Globus pallidus (tissue), 1 donor: Measurements from ENCODE around the gene UNC80.
"Not testable (repeated sequence)": the region's sequence is repeated elsewhere in the genome, so short reads cannot be mapped to it uniquely, and the experiment has no call there.

Source experiments
- DNase-seq: peaks from one replicate; pipeline ENCODE4 v3.0.0-alpha.2; 2015; ENCODE audit warnings: low spot score

Gene UNC80, protein sequence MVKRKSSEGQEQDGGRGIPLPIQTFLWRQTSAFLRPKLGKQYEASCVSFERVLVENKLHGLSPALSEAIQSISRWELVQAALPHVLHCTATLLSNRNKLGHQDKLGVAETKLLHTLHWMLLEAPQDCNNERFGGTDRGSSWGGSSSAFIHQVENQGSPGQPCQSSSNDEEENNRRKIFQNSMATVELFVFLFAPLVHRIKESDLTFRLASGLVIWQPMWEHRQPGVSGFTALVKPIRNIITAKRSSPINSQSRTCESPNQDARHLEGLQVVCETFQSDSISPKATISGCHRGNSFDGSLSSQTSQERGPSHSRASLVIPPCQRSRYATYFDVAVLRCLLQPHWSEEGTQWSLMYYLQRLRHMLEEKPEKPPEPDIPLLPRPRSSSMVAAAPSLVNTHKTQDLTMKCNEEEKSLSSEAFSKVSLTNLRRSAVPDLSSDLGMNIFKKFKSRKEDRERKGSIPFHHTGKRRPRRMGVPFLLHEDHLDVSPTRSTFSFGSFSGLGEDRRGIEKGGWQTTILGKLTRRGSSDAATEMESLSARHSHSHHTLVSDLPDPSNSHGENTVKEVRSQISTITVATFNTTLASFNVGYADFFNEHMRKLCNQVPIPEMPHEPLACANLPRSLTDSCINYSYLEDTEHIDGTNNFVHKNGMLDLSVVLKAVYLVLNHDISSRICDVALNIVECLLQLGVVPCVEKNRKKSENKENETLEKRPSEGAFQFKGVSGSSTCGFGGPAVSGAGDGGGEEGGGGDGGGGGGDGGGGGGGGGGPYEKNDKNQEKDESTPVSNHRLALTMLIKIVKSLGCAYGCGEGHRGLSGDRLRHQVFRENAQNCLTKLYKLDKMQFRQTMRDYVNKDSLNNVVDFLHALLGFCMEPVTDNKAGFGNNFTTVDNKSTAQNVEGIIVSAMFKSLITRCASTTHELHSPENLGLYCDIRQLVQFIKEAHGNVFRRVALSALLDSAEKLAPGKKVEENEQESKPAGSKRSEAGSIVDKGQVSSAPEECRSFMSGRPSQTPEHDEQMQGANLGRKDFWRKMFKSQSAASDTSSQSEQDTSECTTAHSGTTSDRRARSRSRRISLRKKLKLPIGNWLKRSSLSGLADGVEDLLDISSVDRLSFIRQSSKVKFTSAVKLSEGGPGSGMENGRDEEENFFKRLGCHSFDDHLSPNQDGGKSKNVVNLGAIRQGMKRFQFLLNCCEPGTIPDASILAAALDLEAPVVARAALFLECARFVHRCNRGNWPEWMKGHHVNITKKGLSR (N-terminal part only)

GRCh38 chr2:209771474-209772289 is at the start of gene UNC80:
TSS of gene UNC80 (plus strand) at chr2:209771832. CDS start at chr2:209772073, 241 bp downstream.
- peak; percentile 58 for DNase-seq

DNA sequence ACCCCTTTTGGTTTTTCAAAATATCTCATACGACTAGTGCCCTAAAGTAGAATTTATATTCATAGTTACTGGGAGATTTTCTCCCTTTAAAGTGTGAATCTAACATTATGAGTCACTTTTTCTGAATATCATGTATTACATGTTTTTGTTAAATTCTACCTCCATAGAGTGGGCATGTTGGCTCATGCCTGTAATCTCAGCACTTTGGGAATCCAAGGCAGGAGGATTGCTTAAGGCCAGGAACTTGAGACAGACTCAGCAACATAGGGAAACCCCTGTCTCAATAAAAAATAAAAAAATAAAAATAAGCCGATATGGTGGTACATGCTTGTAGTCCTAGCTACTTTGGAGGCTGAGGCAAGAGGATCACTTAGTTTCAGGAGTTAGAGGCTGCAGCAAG is 45.3 kb upstream of the UNC80 start:
- no peak for DNase-seq

DNA sequence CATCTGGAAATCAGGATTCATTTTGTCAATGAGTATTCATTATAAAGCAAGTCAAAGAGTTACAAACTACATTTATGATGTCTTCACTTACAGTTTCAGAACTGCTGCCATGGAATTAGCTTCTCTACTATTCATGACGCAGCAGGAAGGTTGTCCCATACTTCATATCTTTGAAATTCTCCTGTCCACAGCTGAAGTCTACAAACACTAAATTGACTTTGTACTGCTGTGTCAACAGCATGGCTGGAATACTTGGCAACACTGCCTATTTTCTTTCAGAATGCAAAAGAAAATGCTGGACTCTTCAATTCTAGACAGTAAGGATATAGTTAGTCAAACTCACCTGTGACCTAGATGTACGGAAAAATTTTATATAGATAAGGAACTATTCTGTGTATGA is 44.6 kb upstream of the UNC80 start:
- DNase-seq, result no peak

DNA sequence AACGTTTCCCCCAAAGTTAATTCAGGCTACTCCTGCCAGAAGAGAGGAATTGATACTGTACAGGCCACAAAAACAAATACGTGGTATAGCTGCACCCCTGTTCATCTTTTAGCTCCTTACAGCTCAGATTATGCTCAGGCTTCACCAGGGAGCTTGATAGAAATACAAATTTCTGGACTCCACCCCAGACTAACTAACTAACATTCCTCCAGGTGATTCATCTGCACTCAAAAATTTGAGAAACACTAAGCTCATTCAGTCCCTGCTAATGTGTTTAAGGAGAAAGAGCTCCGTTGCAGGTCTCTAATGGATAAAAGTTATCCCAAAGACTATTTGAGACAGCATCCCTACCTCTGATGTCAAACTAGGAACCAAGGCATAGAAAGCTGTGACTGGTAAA is 36.8 kb upstream of the UNC80 start:
- no peak for DNase-seq

GRCh38 chr2:209741953-209742352 is 29.7 kb upstream of the UNC80 start:
- DNase-seq, result no peak

GRCh38 chr2:209753020-209753419 is 18.6 kb upstream of the UNC80 start:
- no peak for DNase-seq

GRCh38 chr2:209757163-209757562 is 14.5 kb upstream of the UNC80 start:
- no peak for DNase-seq

GRCh38 chr2:209761566-209761965 is 10.1 kb upstream of the UNC80 start:
- no peak for DNase-seq

DNA sequence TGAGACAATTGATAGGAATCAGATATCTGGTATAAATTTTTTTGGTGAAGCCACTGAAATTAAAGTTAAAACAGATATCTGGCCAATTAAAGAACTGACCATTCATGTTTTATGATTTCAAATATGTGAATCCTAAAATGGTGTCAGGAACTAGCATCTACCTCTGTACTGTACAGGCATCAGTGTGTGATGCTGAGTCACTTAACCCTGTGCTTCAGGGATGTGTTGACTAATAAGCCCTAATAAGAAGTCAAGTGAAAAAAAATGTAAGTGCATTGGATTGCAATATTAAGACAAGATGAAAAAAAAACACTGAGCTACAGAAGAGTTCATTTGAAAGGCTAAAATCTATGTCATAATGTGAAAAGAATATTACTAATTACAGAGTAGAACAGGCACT is 9.1 kb upstream of the UNC80 start:
- DNase-seq, result no peak

DNA sequence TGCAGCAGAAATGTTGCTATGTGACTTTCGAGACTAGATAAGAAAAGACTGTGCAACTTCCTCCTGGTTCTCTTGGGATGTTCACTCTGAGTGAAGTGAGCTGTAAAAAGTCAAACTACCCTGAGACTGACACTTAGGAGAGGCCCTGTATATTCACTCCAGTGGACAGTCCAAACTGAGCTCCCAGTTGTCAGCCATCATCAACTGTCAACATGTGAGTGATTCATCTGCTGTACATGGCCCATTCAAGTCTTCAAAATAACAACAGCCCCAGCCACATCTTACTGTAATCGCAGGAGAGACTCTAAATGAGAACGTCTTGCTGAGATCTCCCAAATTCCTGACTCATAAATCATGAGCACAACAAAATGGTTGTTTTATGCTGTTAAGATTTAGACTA is 8.5 kb upstream of the UNC80 start:
- DNase-seq, result no peak

DNA sequence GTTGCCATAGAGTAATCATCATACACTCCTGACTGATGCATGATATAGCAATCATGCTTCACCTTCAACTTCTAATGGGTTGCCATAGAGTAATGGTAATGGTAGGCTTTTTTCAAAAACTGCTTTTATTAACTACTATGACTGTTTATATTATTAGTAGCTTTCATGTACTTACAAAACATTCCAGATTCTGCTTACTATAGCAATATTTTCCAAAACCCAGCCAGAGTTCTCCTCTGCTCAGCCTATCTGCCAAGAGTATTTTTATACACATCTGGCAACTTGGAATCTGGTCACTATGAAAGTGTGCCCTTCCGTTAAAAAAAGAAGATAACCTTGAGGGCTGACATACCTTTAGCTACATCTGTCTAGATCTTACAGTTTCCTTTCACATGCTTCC is 5.0 kb upstream of the UNC80 start:
- DNase-seq, result no peak

GRCh38 chr2:209767316-209767715 is 4.3 kb upstream of the UNC80 start:
- no peak for DNase-seq

DNA sequence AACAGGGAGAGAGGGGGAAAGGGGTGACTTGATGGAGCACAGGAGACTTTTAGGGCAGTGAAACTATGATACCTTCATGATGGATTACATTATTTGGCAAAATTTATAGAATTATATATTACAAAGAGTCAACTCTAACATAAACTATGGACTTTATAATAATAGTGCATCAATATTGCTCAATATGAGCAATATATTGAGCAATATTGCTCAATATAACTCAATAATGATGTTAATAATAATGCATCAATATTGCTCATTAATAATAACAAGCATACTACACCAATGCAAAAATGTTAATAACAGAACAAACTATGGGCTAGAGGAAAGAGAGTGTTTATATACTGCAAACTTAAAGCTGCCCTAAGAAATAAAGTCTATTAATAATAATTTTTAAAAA is 3.1 kb upstream of the UNC80 start:
- DNase-seq, result no peak

DNA sequence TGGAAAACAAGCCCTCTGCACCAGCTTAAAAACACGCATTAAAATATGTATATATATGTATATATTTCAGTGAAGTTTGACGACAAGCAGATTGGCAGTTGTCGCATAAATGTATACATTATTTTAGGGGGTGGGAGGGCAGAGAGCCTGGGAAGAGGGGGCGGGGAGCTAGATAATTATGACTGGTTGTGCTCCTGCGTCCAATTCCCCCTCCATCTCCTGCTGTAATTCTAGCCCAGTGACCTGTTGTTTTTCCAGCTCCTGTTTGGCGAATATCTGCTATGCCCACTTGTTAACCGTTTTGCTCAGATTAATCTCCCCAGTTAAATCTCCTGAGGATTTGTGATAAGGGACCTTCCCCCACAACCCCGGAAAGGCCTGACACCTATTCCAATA is 656 bp downstream of the UNC80 start:
- no peak for DNase-seq

DNA sequence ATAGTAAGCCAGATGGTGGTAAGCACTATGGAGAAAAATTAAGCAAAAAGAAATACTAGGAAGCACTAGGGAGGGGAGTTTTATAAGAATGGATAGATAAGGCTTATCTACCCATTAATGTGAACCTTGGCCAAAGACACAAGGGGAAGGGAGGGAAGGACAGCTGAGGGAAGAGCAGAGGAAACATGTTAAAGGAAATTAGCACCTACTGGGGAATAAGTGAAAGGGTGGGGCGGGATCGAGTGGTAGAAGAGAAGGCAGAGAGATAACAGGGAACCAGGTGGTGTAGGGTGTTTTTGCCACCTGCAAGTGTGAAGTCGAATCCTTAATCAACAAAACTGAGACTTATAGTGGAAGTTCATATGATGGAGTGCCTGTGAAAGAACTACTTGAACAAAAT is 1.7 kb downstream of the UNC80 start:
- DNase-seq, result no peak

DNA sequence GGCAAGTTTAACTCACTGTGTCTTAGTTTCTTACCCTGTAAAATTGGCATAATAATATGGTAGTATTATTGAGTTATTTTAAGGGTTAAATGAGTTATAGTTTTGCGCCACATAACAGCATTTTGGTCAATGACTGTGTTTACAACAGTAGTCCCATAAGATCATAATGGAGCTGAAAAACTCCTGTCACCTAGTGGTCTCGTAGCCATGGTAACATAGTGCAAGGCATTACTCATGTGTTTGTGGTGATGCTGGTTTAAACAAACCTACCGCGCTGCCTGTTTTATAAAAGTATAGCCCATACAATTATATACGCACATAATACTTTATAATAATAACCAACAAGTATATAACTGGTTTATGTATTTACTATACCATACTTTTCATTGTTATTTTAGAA is 15.8 kb downstream of the UNC80 start:
- no peak for DNase-seq

GRCh38 chr2:209788925-209789324 is 17.3 kb downstream of the UNC80 start:
- no peak for DNase-seq

DNA sequence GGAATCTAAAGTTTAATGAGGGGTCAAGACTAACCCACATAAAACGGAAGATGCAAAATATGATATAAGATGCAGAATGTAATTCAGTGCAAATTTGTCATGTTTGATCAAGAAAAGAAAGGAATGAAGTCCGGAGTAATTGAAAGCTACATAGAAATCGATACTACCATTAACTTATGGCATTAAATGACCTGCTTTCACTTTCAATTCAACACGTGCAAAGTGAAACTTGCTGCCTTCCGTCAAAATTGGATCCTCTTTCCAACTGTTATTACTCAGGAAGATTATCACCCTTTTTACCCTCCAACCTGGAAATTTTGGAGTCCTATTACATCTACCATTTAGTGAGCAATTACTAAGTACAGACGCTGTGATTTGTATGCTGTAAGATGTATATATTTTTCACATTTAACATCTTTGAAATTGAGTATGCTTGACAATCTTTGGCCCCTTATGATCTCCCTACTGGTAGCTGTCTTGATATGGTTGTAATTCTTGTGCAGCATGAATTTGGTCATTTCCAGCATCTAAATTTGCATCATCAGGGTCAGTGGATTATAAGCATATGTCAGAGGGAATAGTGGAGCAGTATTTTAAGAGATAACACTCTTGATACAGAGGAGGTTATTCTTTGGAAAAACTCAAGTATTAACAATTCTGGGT is 18.6 kb downstream of the UNC80 start:
- DNase-seq, result no peak

DNA sequence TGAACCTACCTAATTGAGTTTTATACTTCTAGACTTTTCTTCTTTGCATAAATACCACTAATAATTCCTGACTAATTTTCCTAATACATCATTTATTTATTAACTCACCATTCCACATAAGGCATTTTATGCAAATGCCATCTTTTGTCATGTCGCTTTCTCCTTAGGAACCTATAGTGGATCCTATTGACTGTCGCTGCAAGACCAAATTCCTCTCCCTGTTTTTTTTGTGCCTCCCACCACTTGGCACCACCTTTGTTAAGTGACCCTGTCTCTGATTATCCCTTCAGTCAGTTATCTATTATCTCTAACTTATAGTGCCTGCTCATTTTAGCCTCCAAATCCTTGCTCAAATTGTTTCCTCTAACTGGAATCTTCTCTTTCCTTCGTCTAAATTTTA is 19.5 kb downstream of the UNC80 start:
- no peak for DNase-seq

DNA sequence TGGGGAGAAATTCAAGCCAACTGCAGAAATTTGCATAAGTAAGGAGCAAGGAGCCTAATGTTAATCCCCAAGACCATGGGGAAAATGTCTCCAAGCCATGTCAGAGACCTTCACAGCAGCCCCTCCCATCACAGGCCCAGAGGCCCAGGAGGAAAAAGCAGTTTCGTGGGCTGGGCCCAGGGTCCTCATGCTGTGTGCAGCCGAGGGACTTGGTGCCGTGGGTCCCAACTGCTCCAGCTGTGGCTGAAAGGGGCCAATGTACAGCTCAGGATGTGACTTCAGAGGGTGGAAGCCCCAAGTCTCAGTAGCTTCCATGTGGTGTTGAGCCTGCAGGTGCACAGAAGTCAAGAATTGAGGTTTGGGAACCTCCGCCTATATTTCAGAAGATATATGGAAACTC is 23.8 kb downstream of the UNC80 start:
- not testable (repeated sequence) for DNase-seq

DNA sequence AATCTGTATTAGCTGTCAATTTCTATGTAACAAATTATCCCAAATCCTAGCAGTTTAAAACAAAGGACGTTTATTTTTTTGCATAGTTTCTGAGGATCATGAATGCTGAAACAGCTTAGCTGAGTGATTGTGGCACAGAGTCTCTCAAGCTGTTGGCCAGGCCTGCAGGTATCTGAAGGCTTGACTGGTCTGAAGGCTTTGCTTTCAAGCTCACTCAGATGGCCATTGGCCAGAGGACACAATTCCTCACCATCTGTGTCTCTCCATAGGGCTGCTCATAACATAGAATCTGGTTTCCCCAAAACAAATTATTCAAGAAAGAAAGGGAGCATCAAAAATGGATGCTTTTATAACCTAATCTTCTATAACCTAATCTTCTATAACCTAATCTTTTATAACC is 33.7 kb downstream of the UNC80 start:
- no peak for DNase-seq
